ENCODE measurements around the gene CCDC124. TPM values are rescaled to one million over a fixed set of nuclear protein-coding genes. Genes with fewer than 3 reads are reported as not detected.

CCDC124 gene
- polyA plus RNA-seq, 1 donor (not counting 4 experiments of a cell fraction or from before 2014, with no cell fraction given): 58.7 TPM

DNA sequence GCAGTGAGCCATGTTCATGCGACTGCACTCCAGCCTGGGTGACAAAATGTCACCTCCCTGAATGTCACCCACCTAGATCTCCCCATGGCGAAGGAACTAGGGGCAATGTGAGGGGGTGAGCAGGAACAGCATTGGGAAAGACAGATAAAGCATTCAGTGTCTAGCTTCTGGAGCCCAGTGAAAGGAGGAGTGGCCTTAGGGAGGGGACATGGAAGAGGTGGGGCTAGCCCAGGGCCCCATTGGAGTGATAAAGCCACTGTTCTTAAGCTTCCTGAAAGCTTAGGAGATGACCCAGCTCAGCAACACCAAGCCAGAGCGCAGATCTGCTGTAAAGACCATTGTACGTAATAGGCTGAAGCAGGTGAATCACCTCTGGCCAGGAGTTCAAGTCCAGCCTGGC lies 21.1 kb downstream of the CCDC124 start:
- no peaks in the 10 kb centered on the region for H3K9me1 ChIP-seq (ENCODE audit: control insufficient read depth, extremely low read depth, insufficient read depth, low read length)
- H3K27me3 ChIP-seq (ENCODE audit: control insufficient read depth, extremely low read depth, insufficient read depth, low read length): peaks cover 60% of the 10 kb centered on the region
- no peaks in the 10 kb centered on the region for H4K20me1 ChIP-seq (ENCODE audit: control insufficient read depth, extremely low read depth, insufficient read depth, low read length)
- H3K4me2 ChIP-seq (ENCODE audit: control insufficient read depth, extremely low read depth, insufficient read depth, low read depth, low read length): no peak overlapping the region
- H3K9ac ChIP-seq (ENCODE audit: control insufficient read depth, extremely low read depth, insufficient read depth, low read length): no peak overlapping the region
- dilution Hi-C loops (cut with MboI; ENCODE audit: extremely low pct_ligation_motif_present, low sequenced_read_pairs): no loop called here
- H3K36me3 ChIP-seq (ENCODE audit: control insufficient read depth in 2 of 2, extremely low read depth in 1 of 2, insufficient read depth in 2 of 2, low read length in 2 of 2): no peaks in the 10 kb centered on the region
- H2AFZ ChIP-seq (ENCODE audit: control insufficient read depth, low read length): no peak overlapping the region
- no peaks in the 10 kb centered on the region for H3K9me3 ChIP-seq (ENCODE audit: control insufficient read depth, low read depth, low read length)
- TF ChIP-seq, protein P1, sequence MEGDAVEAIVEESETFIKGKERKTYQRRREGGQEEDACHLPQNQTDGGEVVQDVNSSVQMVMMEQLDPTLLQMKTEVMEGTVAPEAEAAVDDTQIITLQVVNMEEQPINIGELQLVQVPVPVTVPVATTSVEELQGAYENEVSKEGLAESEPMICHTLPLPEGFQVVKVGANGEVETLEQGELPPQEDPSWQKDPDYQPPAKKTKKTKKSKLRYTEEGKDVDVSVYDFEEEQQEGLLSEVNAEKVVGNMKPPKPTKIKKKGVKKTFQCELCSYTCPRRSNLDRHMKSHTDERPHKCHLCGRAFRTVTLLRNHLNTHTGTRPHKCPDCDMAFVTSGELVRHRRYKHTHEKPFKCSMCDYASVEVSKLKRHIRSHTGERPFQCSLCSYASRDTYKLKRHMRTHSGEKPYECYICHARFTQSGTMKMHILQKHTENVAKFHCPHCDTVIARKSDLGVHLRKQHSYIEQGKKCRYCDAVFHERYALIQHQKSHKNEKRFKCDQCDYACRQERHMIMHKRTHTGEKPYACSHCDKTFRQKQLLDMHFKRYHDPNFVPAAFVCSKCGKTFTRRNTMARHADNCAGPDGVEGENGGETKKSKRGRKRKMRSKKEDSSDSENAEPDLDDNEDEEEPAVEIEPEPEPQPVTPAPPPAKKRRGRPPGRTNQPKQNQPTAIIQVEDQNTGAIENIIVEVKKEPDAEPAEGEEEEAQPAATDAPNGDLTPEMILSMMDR (optimal IDR thresholded peaks at IDR 0.05 in 1 of 3, IDR thresholded peaks at IDR 0.05 in 1 of 3, conservative IDR thresholded peaks at IDR 0.05 in 1 of 3; ENCODE audit: extremely low read depth in 1 of 3, insufficient read depth in 2 of 3, low read length in 3 of 3): no peak
- no peak for TF ChIP-seq EZH2 (IDR thresholded peaks at IDR 0.05; ENCODE audit: low read length)
- H3K4me1 ChIP-seq (ENCODE audit: control insufficient read depth, extremely low read depth, insufficient read depth, low read length): peaks cover 12% of the 10 kb centered on the region
- no peak overlapping the region for H3K4me3 ChIP-seq (ENCODE audit: control insufficient read depth in 2 of 3, extremely low read depth in 1 of 3, insufficient read depth in 2 of 3, low read depth in 1 of 3, low read length in 3 of 3)
- FAIRE-seq: no peak
- no peak for DNase-seq (ENCODE audit: low read depth, low spot score)
- no peaks in the 10 kb centered on the region for H3K79me2 ChIP-seq (ENCODE audit: control insufficient read depth, insufficient read depth, low read length)
- no peak overlapping the region for H3K27ac ChIP-seq (ENCODE audit: control insufficient read depth, insufficient read depth, low read length)

DNA sequence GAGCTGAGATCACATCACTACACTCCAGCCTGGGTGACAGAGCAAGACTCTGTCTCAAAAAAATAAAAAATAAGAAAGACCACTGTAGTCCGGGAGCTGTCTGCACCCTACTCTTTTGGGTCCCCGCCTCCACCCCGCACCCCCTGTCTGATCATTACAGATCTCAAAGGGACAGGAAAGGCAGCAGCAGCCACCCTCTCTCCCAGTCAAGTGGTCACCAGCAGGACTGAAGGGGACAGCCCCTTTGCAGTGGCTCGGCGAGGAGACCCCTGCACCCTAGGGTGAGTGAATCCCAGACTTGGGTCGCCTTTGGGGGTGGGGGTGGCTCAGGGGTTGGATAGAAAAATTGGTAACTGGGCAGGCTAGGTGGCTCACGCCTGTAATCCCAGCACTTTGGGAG lies 21.6 kb downstream of the CCDC124 start:
- Histone ChIP-seq H3K36me3 (ENCODE audit: control insufficient read depth in 2 of 2, extremely low read depth in 1 of 2, insufficient read depth in 2 of 2, low read length in 2 of 2) (no peaks in the 10 kb centered on the region), H3K27me3 (ENCODE audit: control insufficient read depth, extremely low read depth, insufficient read depth, low read length) (peaks cover 54% of the 10 kb centered on the region), H3K9ac (ENCODE audit: control insufficient read depth, extremely low read depth, insufficient read depth, low read length) (no peak overlapping the region), H4K20me1 (ENCODE audit: control insufficient read depth, extremely low read depth, insufficient read depth, low read length) (no peaks in the 10 kb centered on the region), H3K27ac (ENCODE audit: control insufficient read depth, insufficient read depth, low read length) (no peak overlapping the region), H2AFZ (ENCODE audit: control insufficient read depth, low read length) (no peak overlapping the region), H3K9me3 (ENCODE audit: control insufficient read depth, low read depth, low read length) (no peaks in the 10 kb centered on the region), H3K79me2 (ENCODE audit: control insufficient read depth, insufficient read depth, low read length) (no peaks in the 10 kb centered on the region), H3K4me2 (ENCODE audit: control insufficient read depth, extremely low read depth, insufficient read depth, low read depth, low read length) (no peak overlapping the region), H3K4me1 (ENCODE audit: control insufficient read depth, extremely low read depth, insufficient read depth, low read length) (peaks cover 12% of the 10 kb centered on the region), H3K4me3 (ENCODE audit: control insufficient read depth in 2 of 3, extremely low read depth in 1 of 3, insufficient read depth in 2 of 3, low read depth in 1 of 3, low read length in 3 of 3) (no peak overlapping the region), H3K9me1 (ENCODE audit: control insufficient read depth, extremely low read depth, insufficient read depth, low read length) (no peaks in the 10 kb centered on the region)
- dilution Hi-C loops (cut with MboI; ENCODE audit: extremely low pct_ligation_motif_present, low sequenced_read_pairs): no loop called here
- DNase-seq (ENCODE audit: low read depth, low spot score): no peak
- no peak for FAIRE-seq
- TF ChIP-seq, protein P1 (optimal IDR thresholded peaks at IDR 0.05 in 1 of 3, IDR thresholded peaks at IDR 0.05 in 1 of 3, conservative IDR thresholded peaks at IDR 0.05 in 1 of 3; ENCODE audit: extremely low read depth in 1 of 3, insufficient read depth in 2 of 3, low read length in 3 of 3): no peak
- TF ChIP-seq EZH2 (IDR thresholded peaks at IDR 0.05; ENCODE audit: low read length): no peak
